Keratinocyte (primary cell): ENCODE measurements around the gene TMCC2. TPM values are rescaled to one million over a fixed set of nuclear protein-coding genes. Genes with fewer than 3 reads are reported as not detected.

Experiments used
- DNase-seq: peaks from one replicate; pipeline ENCODE4 v3.0.0-alpha.2; 2011; ENCODE audit warnings: low read depth, missing footprints, low spot score
- FAIRE-seq: peaks from 2 replicates; lab custom pipeline; 2011; peaks lifted over from hg19 to GRCh38; lab: Jason Lieb, UNC
- H2AFZ ChIP-seq: 2 replicates; pipeline ENCODE4 v1.6.0; 2012; ENCODE audit warnings: low read length, control low read depth, inconsistent platforms; ENCODE audit not compliant: control insufficient read depth
- H3K27ac ChIP-seq: 2 replicates; pipeline ENCODE4 v1.5.1; 2011; ENCODE audit warnings: low read length; ENCODE audit not compliant: control insufficient read depth, insufficient read depth
- H3K27me3 ChIP-seq: 3 replicates; pipeline ENCODE4 v1.6.0; 2011; ENCODE audit warnings: low read length; ENCODE audit not compliant: control insufficient read depth, insufficient read depth; ENCODE audit errors: extremely low read depth
- H3K36me3 ChIP-seq, 2 experiments: 2 replicates in 1 of 2; 3 replicates in 1 of 2; pipeline ENCODE4 v1.5.1; 2011; ENCODE audit warnings: low read length in 2 of 2, mild to moderate bottlenecking in 1 of 2; ENCODE audit not compliant: control insufficient read depth in 2 of 2, insufficient read depth in 2 of 2; ENCODE audit errors: extremely low read depth in 1 of 2
- H3K4me1 ChIP-seq: 3 replicates; pipeline ENCODE4 v1.5.1; 2011; ENCODE audit warnings: low read length; ENCODE audit not compliant: control insufficient read depth, insufficient read depth; ENCODE audit errors: extremely low read depth
- H3K4me2 ChIP-seq: 3 replicates; pipeline ENCODE4 v1.6.0; 2011; ENCODE audit warnings: low read depth, low read length; ENCODE audit not compliant: control insufficient read depth, insufficient read depth; ENCODE audit errors: extremely low read depth
- H3K4me3 ChIP-seq, 3 experiments: fragments of 200-600 bp in 1 of 3; sonication (generic) in 1 of 3; 2 replicates in 2 of 3; 3 replicates in 1 of 3; pipeline ENCODE4 v1.5.1; 2011 to 2016; ENCODE audit warnings: low read length in 3 of 3, mild to moderate bottlenecking in 3 of 3, control low read depth in 2 of 3, inconsistent platforms in 1 of 3, low read depth in 1 of 3, mixed read lengths in 1 of 3, mixed run types in 1 of 3, moderate library complexity in 1 of 3; ENCODE audit not compliant: control insufficient read depth in 2 of 3, insufficient read depth in 2 of 3; ENCODE audit errors: extremely low read depth in 1 of 3
- H3K79me2 ChIP-seq: 2 replicates; pipeline ENCODE4 v1.6.0; 2012; ENCODE audit warnings: low read length; ENCODE audit not compliant: control insufficient read depth, insufficient read depth
- H3K9ac ChIP-seq: 3 replicates; pipeline ENCODE4 v1.6.0; 2011; ENCODE audit warnings: low read length; ENCODE audit not compliant: control insufficient read depth, insufficient read depth; ENCODE audit errors: extremely low read depth
- H3K9me1 ChIP-seq: 3 replicates; pipeline ENCODE4 v1.6.0; 2011; ENCODE audit warnings: low read length; ENCODE audit not compliant: control insufficient read depth, insufficient read depth; ENCODE audit errors: extremely low read depth
- H3K9me3 ChIP-seq: 2 replicates; pipeline ENCODE4 v1.5.1; 2012; ENCODE audit warnings: low read depth, low read length; ENCODE audit not compliant: control insufficient read depth
- H4K20me1 ChIP-seq: 3 replicates; pipeline ENCODE4 v1.6.0; 2011; ENCODE audit warnings: low read length; ENCODE audit not compliant: control insufficient read depth, insufficient read depth; ENCODE audit errors: extremely low read depth
- EZH2 ChIP-seq: IDR thresholded peaks from one replicate; pipeline ENCODE4 v1.6.1; 2012; ENCODE audit warnings: inconsistent platforms, mild to moderate bottlenecking, low read length, moderate library complexity
- dilution Hi-C: fragments of 300-500 bp; cut with MboI; formaldehyde crosslinking; loops from one replicate; pipeline ENCODE4 v1.7.0; 2020; ENCODE audit warnings: low sequenced_read_pairs; ENCODE audit not compliant: extremely low pct_ligation_motif_present
- polyA plus RNA-seq, 5 experiments: library from polyadenylated mRNA; depleted of rRNA in 3 of 5; stranded (reverse) in 3 of 5; stranded (forward) in 1 of 5; unstranded in 1 of 5; fragments of >200 nt; gene quantifications; 1 replicate in 1 of 5; 2 replicates in 3 of 5; 3 replicates in 1 of 5; pipeline versions ENCODE4 v1.2.1 to v1.2.3, GENCODE V29; 2011 to 2012; ENCODE audit warnings: missing spikeins in 2 of 5, low read depth in 1 of 5, low replicate concordance in 1 of 5
- TF ChIP-seq, protein P1 (sequence below), 3 experiments: IDR thresholded peaks in 1 of 3; conservative IDR thresholded peaks in 1 of 3; optimal IDR thresholded peaks in 1 of 3; 2 replicates in 2 of 3; 3 replicates in 1 of 3; pipeline versions ENCODE3 to v1.5.1; 2011; ENCODE audit warnings: low read length in 3 of 3, mild to moderate bottlenecking in 3 of 3, moderate library complexity in 2 of 3, control low read depth in 1 of 3, inconsistent platforms in 1 of 3; ENCODE audit not compliant: insufficient read depth in 2 of 3; ENCODE audit errors: extremely low read depth in 1 of 3

The TMCC2 gene
- polyA plus RNA-seq, 1 donor (not counting 4 experiments of a cell fraction or from before 2014, with no cell fraction given) = 0.60 TPM

DNA sequence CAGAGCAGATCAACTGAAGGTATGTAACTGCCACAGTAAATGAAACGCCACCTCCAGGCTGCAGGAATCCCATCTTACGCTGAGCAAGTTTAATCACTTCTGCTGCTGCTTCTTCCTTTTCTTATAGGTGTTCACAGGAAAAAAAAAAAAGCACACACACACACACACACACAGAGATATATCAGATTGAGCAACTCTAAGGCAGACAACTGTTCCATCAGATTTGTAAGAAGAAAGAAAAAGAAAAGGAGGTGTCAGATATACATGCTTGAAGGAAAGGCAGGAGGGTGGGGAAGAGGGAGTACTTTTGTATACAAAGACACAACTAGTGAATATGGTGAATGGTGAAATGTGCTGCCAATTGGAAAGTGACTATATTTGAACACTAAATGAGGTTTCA is 44.8 kb upstream of the TMCC2 start:
- Histone ChIP-seq H3K36me3 (peaks cover 4 to 7% of the 10 kb centered on the region in 2 experiments), H3K79me2 (peaks cover 1% of the 10 kb centered on the region), H4K20me1 (no peaks in the 10 kb centered on the region), H3K4me1 (no peaks in the 10 kb centered on the region), H3K4me2 (no peak overlapping the region), H3K4me3 (no peak overlapping the region), H3K9ac (no peak overlapping the region), H3K9me1 (no peaks in the 10 kb centered on the region), H3K27me3 (no peaks in the 10 kb centered on the region), H3K9me3 (no peaks in the 10 kb centered on the region), H2AFZ (no peak overlapping the region), H3K27ac (no peak overlapping the region)
- TF ChIP-seq, protein P1, sequence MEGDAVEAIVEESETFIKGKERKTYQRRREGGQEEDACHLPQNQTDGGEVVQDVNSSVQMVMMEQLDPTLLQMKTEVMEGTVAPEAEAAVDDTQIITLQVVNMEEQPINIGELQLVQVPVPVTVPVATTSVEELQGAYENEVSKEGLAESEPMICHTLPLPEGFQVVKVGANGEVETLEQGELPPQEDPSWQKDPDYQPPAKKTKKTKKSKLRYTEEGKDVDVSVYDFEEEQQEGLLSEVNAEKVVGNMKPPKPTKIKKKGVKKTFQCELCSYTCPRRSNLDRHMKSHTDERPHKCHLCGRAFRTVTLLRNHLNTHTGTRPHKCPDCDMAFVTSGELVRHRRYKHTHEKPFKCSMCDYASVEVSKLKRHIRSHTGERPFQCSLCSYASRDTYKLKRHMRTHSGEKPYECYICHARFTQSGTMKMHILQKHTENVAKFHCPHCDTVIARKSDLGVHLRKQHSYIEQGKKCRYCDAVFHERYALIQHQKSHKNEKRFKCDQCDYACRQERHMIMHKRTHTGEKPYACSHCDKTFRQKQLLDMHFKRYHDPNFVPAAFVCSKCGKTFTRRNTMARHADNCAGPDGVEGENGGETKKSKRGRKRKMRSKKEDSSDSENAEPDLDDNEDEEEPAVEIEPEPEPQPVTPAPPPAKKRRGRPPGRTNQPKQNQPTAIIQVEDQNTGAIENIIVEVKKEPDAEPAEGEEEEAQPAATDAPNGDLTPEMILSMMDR (optimal IDR thresholded peaks at IDR 0.05 in 1 of 3, IDR thresholded peaks at IDR 0.05 in 1 of 3, conservative IDR thresholded peaks at IDR 0.05 in 1 of 3; ENCODE audit: extremely low read depth in 1 of 3, insufficient read depth in 2 of 3, low read length in 3 of 3) = no peak
- no peak for TF ChIP-seq EZH2
- FAIRE-seq = no peak
- dilution Hi-C loops = no loop called here
- DNase-seq = no peak

DNA sequence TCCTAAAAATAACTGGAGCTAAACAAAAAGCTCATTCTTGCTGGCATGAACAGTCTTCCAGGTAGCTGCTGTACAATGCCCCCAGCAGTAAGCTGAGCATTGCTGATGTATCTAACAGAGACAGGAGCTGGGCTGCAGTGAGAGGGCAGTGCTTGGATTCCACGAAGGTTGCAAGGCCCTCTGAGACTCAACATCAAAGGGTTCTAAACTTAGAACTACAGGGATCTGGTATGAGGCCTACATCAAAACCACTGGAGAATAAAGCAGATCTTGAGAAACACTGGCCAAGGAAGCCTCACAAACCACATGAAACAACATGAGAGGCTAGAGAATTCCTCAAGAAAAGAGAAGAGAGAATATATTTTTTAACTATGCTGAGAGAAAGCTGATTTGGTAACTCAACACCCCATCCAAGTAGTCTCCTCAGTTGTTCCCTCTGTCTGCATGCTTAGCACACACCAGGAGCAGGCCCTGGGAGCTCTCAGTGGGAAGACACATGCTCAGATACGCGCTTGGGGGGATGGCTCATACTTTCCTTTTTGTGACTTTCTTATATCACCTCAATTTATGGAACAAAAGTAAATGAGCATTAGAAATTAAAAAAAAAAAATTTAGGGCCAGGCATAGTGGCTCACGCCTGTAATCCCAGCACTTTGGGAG is 43.9 kb upstream of the TMCC2 start:
- Histone ChIP-seq H3K27me3 (no peaks in the 10 kb centered on the region), H3K27ac (no peak overlapping the region), H3K9me1 (no peaks in the 10 kb centered on the region), H4K20me1 (no peaks in the 10 kb centered on the region), H3K9me3 (no peaks in the 10 kb centered on the region), H3K4me2 (no peak overlapping the region), H3K79me2 (peaks cover 1% of the 10 kb centered on the region), H3K4me3 (no peak overlapping the region), H3K4me1 (no peaks in the 10 kb centered on the region), H3K9ac (no peak overlapping the region), H3K36me3 (peaks cover 4 to 7% of the 10 kb centered on the region in 2 experiments), H2AFZ (no peak overlapping the region)
- FAIRE-seq (no peak), DNase-seq (no peak)
- dilution Hi-C loops = no loop called here
- TF ChIP-seq, protein P1 (optimal IDR thresholded peaks at IDR 0.05 in 1 of 3, IDR thresholded peaks at IDR 0.05 in 1 of 3, conservative IDR thresholded peaks at IDR 0.05 in 1 of 3; ENCODE audit: extremely low read depth in 1 of 3, insufficient read depth in 2 of 3, low read length in 3 of 3) = no peak
- no peak for TF ChIP-seq EZH2
